Thoracic aorta (tissue), 2 donors: ENCODE data around the gene KNL1. TPM values are rescaled to one million over a fixed set of nuclear protein-coding genes. Genes with fewer than 3 reads are reported as not detected.
"Not testable (repeated sequence)": the region's sequence is repeated elsewhere in the genome, so short reads cannot be mapped to it uniquely, and the experiment has no call there.

Experiments used
- ATAC-seq: fragments of 150-250 bp; one replicate; pipeline ENCODE4 v1.8.0; 2017; ENCODE audit warnings: low read depth; ENCODE audit not compliant: insufficient number of reproducible peaks, low FRiP score
- DNase-seq: peaks from one replicate; pipeline ENCODE4 v3.0.0-alpha.2; 2020; ENCODE audit warnings: low spot score
- H3K27ac ChIP-seq, 2 donors: fragments of 200-600 bp; sonication (generic); 1 replicate in 1 of 2; 2 replicates in 1 of 2; pipeline ENCODE4 v1.5.1; 2016; ENCODE audit warnings: mild to moderate bottlenecking in 2 of 2, moderate library complexity in 2 of 2
- H3K27me3 ChIP-seq: fragments of 200-600 bp; sonication (generic); replicated peaks from 2 replicates; pipeline ENCODE4 v1.6.0; 2016; ENCODE audit warnings: mild to moderate bottlenecking; ENCODE audit not compliant: insufficient read depth
- H3K36me3 ChIP-seq: fragments of 200-600 bp; sonication (generic); one replicate; pipeline ENCODE4 v1.5.1; 2016
- H3K4me1 ChIP-seq, 2 donors: fragments of 200-600 bp; sonication (generic); 1 replicate in 1 of 2; 2 replicates in 1 of 2; pipeline versions ENCODE4 v1.5.1 to v1.6.0; 2016; ENCODE audit warnings: low read depth in 2 of 2, mild to moderate bottlenecking in 1 of 2; ENCODE audit not compliant: control insufficient read depth in 1 of 2
- H3K4me3 ChIP-seq: fragments of 200-600 bp; sonication (generic); 2 replicates; pipeline ENCODE4 v1.5.1; 2016; ENCODE audit warnings: mild to moderate bottlenecking
- H3K9me3 ChIP-seq: fragments of 200-600 bp; sonication (generic); 2 replicates; pipeline ENCODE4 v1.5.1; 2016
- CTCF ChIP-seq: fragments of 200-600 bp; sonication (generic); IDR thresholded peaks from one replicate; pipeline ENCODE4 v1.5.1; 2019; ENCODE audit warnings: antibody characterized with exemption
- total RNA-seq, 2 donors: library from RNA; depleted of rRNA; stranded (reverse); fragments of >200 nt; gene quantifications; one replicate each; pipeline versions ENCODE4 v1.1.0 to v1.2.3, GENCODE V29; 2016

The KNL1 gene
- total RNA-seq, 2 donors from 2014 or later: 0.27 to 11.4 TPM

GRCh38 chr15:40647523-40647922 lies 53.5 kb downstream of the KNL1 start:
- DNase-seq (no peak), ATAC-seq (no peak)
- Histone ChIP-seq H3K4me3 (no peak overlapping the region), H3K4me1 (no peaks in the 10 kb centered on the region), H3K27ac (no peak overlapping the region), H3K36me3 (no peaks in the 10 kb centered on the region), H3K27me3 (no peaks in the 10 kb centered on the region), H3K9me3 (no peaks in the 10 kb centered on the region)
- TF ChIP-seq CTCF: no peak

- H3K9me3 ChIP-seq: no peaks in the 10 kb centered on the region
- H3K27ac ChIP-seq: no peak overlapping the region
- H3K4me3 ChIP-seq: no peak overlapping the region
- no peaks in the 10 kb centered on the region for H3K27me3 ChIP-seq
- ATAC-seq: no peak
- no peak for DNase-seq
- H3K36me3 ChIP-seq: no peaks in the 10 kb centered on the region
- no peaks in the 10 kb centered on the region for H3K4me1 ChIP-seq
- no peak for TF ChIP-seq CTCF
Measured at GRCh38 chr15:40650479-40650878, 56.4 kb downstream of the KNL1 start.

GRCh38 chr15:40660686-40661085 lies 66.6 kb downstream of the KNL1 start:
- H3K4me3 ChIP-seq: no peak overlapping the region
- no peak for DNase-seq
- no peaks in the 10 kb centered on the region for H3K36me3 ChIP-seq
- H3K4me1 ChIP-seq: no peaks in the 10 kb centered on the region
- ATAC-seq: no peak
- H3K27ac ChIP-seq: no peak overlapping the region
- H3K27me3 ChIP-seq: no peaks in the 10 kb centered on the region
- no peaks in the 10 kb centered on the region for H3K9me3 ChIP-seq
- TF ChIP-seq CTCF: no peak

- Histone ChIP-seq H3K9me3 (no peaks in the 10 kb centered on the region), H3K4me3 (no peak overlapping the region), H3K27ac (no peak overlapping the region), H3K27me3 (no peaks in the 10 kb centered on the region), H3K4me1 (no peaks in the 10 kb centered on the region), H3K36me3 (no peaks in the 10 kb centered on the region)
- DNase-seq (no peak), ATAC-seq (no peak)
- no peak for TF ChIP-seq CTCF
Measured at GRCh38 chr15:40664909-40665308, 70.9 kb downstream of the KNL1 start.

GRCh38 chr15:40676290-40676689 lies 82.2 kb downstream of the KNL1 start:
- H3K36me3 ChIP-seq, ATAC-seq, H3K27me3 ChIP-seq, H3K9me3 ChIP-seq, H3K4me1 ChIP-seq, DNase-seq, H3K4me3 ChIP-seq, H3K27ac ChIP-seq: not testable (repeated sequence)

GRCh38 chr15:40676906-40677305 lies 82.9 kb downstream of the KNL1 start:
- H3K9me3 ChIP-seq, H3K4me1 ChIP-seq, H3K4me3 ChIP-seq, DNase-seq, H3K36me3 ChIP-seq, H3K27ac ChIP-seq, H3K27me3 ChIP-seq, ATAC-seq: not testable (repeated sequence)
